Gastrocnemius medialis (tissue), 4 donors: ENCODE results near the gene PTPRN2.

Experiments used
- CTCF ChIP-seq, 5 experiments: fragments of 450-650 bp in 3 of 5; fragments of 200-600 bp in 2 of 5; sonication (generic) in 2 of 5; IDR thresholded peaks in 4 of 5; conservative IDR thresholded peaks in 1 of 5; 1 replicate in 4 of 5; 2 replicates in 1 of 5; pipeline ENCODE4 v1.5.1; 2016 to 2019; ENCODE audit warnings: antibody characterized with exemption in 5 of 5, mild to moderate bottlenecking in 3 of 5, moderate library complexity in 3 of 5
- POLR2A ChIP-seq, 2 donors: fragments of 450-650 bp; IDR thresholded peaks; one replicate each; pipeline ENCODE4 v1.6.1; 2017; ENCODE audit warnings: antibody characterized with exemption in 2 of 2, mild to moderate bottlenecking in 2 of 2, moderate library complexity in 2 of 2

GRCh38 chr7:158026636-158027265, 560.9 kb downstream of the PTPRN2 start:
- TF ChIP-seq POLR2A (IDR thresholded peaks at IDR 0.05): no peak
- TF ChIP-seq CTCF (IDR thresholded peaks at IDR 0.05 in 4 of 5, conservative IDR thresholded peaks at IDR 0.05 in 1 of 5): no peak
